GM19324 (cell line): ENCODE results near the gene GPR37L1.

Experiments used
- ATAC-seq: cut with Tn5 transposase; IDR thresholded peaks from one replicate; pipeline ENCODE4 v1.9.1; 2021; ENCODE audit warnings: mild to moderate bottlenecking, moderate library complexity; ENCODE audit not compliant: unreplicated experiment, low FRiP score

The GPR37L1 gene

GRCh38 chr1:202122639-202123335 lies at the start of gene GPR37L1:
Gene GPR37L1, plus strand, starts transcription at chr1:202122917. Its CDS starts 47 bp downstream, at chr1:202122964.
- no peak for ATAC-seq

GRCh38 chr1:202073206-202073605 lies 49.5 kb upstream of the GPR37L1 start:
- ATAC-seq: no peak

GRCh38 chr1:202074985-202075384 lies 47.7 kb upstream of the GPR37L1 start:
- no peak for ATAC-seq

- no peak for ATAC-seq
Measured at GRCh38 chr1:202075389-202075788, 47.3 kb upstream of the GPR37L1 start.

GRCh38 chr1:202076050-202076511 lies 46.6 kb upstream of the GPR37L1 start:
- no peak for ATAC-seq

- ATAC-seq: no peak
Measured at GRCh38 chr1:202078241-202078640, 44.5 kb upstream of the GPR37L1 start.

GRCh38 chr1:202081992-202082391 lies 40.7 kb upstream of the GPR37L1 start:
- ATAC-seq: no peak

GRCh38 chr1:202084791-202085681 lies 37.7 kb upstream of the GPR37L1 start:
- no peak for ATAC-seq

- no peak for ATAC-seq
Measured at GRCh38 chr1:202085682-202086373, 36.9 kb upstream of the GPR37L1 start.

GRCh38 chr1:202086579-202087350 lies 36.0 kb upstream of the GPR37L1 start:
- no peak for ATAC-seq

GRCh38 chr1:202088206-202088605 lies 34.5 kb upstream of the GPR37L1 start:
- ATAC-seq: no peak

- no peak for ATAC-seq
Measured at GRCh38 chr1:202090994-202091393, 31.7 kb upstream of the GPR37L1 start.

GRCh38 chr1:202093858-202094257 lies 28.9 kb upstream of the GPR37L1 start:
- no peak for ATAC-seq

GRCh38 chr1:202101184-202101583 lies 21.5 kb upstream of the GPR37L1 start:
- no peak for ATAC-seq

GRCh38 chr1:202104073-202104472 lies 18.6 kb upstream of the GPR37L1 start:
- no peak for ATAC-seq

- ATAC-seq: no peak
Measured at GRCh38 chr1:202105571-202106339, 17.0 kb upstream of the GPR37L1 start.

GRCh38 chr1:202106340-202107254 lies 16.1 kb upstream of the GPR37L1 start:
- ATAC-seq: no peak

GRCh38 chr1:202107321-202107761 lies 15.4 kb upstream of the GPR37L1 start:
- ATAC-seq: no peak
